SU-DHL-6 (cell line): ENCODE data around the gene PLS1.

Experiments
- H2AFZ ChIP-seq: fragments of 200-600 bp; sonication (generic); 2 replicates; pipeline ENCODE4 v1.6.1; 2014; ENCODE audit warnings: low read depth, mild to moderate bottlenecking, moderate library complexity, mixed read lengths, antibody characterized with exemption, low read length; ENCODE audit not compliant: severe bottlenecking
- H3F3A ChIP-seq: fragments of 200-600 bp; shearing (Covaris generic); 2 replicates; pipeline ENCODE4 v1.6.0; 2016; ENCODE audit warnings: antibody characterized with exemption, mild to moderate bottlenecking; ENCODE audit not compliant: insufficient read depth
- H3K27ac ChIP-seq: fragments of 200-600 bp; sonication (generic); 2 replicates; pipeline ENCODE4 v1.5.1; 2016; ENCODE audit warnings: low read depth, mild to moderate bottlenecking, low read length, moderate library complexity, mixed read lengths
- H3K27me3 ChIP-seq: fragments of 200-600 bp; sonication (generic), shearing (Covaris generic); 2 replicates; pipeline ENCODE4 v1.6.0; 2014; ENCODE audit warnings: mild to moderate bottlenecking, low read length
- H3K36me3 ChIP-seq: fragments of 200-600 bp; sonication (generic); 2 replicates; pipeline ENCODE4 v1.6.1; 2014; ENCODE audit warnings: mild to moderate bottlenecking, low read length, mixed read lengths
- H3K4me2 ChIP-seq: fragments of 300-600, 200-600 bp; shearing (Covaris generic), sonication (generic); 2 replicates; pipeline ENCODE4 v1.6.0; 2014; ENCODE audit warnings: low read length, low read depth, mild to moderate bottlenecking; ENCODE audit not compliant: poor library complexity, severe bottlenecking
- H3K4me3 ChIP-seq: fragments of 200-600 bp; sonication (generic); 2 replicates; pipeline ENCODE4 v1.5.1; 2014; ENCODE audit warnings: antibody characterized with exemption, low read length, mild to moderate bottlenecking, mixed read lengths; ENCODE audit not compliant: insufficient read depth, poor library complexity, severe bottlenecking
- H3K79me2 ChIP-seq: fragments of 200-600 bp; sonication (generic); 2 replicates; pipeline ENCODE4 v1.6.1; 2014; ENCODE audit warnings: mild to moderate bottlenecking, low read length, moderate library complexity; ENCODE audit not compliant: insufficient read depth
- H3K9ac ChIP-seq: fragments of 200-600 bp; sonication (generic); 2 replicates; pipeline ENCODE4 v1.7.0; 2014; ENCODE audit warnings: mild to moderate bottlenecking, low read length
- H3K9me2 ChIP-seq: fragments of 200-600 bp; sonication (generic); replicated peaks from 2 replicates; pipeline ENCODE4 v1.6.1; 2014; ENCODE audit warnings: low read length; ENCODE audit not compliant: insufficient read depth
- H3K9me3 ChIP-seq: fragments of 200-600 bp; sonication (generic); 2 replicates; pipeline ENCODE4 v1.6.1; 2014; ENCODE audit warnings: low read length, mixed read lengths; ENCODE audit not compliant: insufficient read depth
- H4K20me1 ChIP-seq: fragments of 200-600 bp; sonication (generic); 2 replicates; pipeline ENCODE4 v1.6.1; 2014; ENCODE audit warnings: low read depth, mild to moderate bottlenecking, antibody characterized with exemption, low read length, moderate library complexity, mixed read lengths
- EZH2phosphoT487 ChIP-seq: fragments of 200-600 bp; sonication (generic), shearing (Covaris generic); conservative IDR thresholded peaks from 2 replicates; pipeline ENCODE4 v1.6.1; 2018; ENCODE audit warnings: mild to moderate bottlenecking, antibody characterized with exemption, low read length, moderate library complexity, mixed read lengths
- TF ChIP-seq, protein P1 (sequence below): fragments of 200-600 bp; sonication (generic); IDR thresholded peaks from one replicate; pipeline ENCODE4 v1.5.1; 2017; ENCODE audit warnings: antibody characterized with exemption, mild to moderate bottlenecking, low read length, moderate library complexity; ENCODE audit not compliant: insufficient read depth, poor library complexity, severe bottlenecking

Gene PLS1

GRCh38 chr3:142644502-142644901 lies 48.3 kb downstream of the PLS1 start:
- no peaks in the 10 kb centered on the region for H3K36me3 ChIP-seq
- H3K9ac ChIP-seq, result no peak overlapping the region
- no peak overlapping the region for H3K4me2 ChIP-seq
- H3K79me2 ChIP-seq, result 0 out of 2 replicates have a peak, but pooled peaks cover 3% of the 10 kb centered on the region
- H3K9me3 ChIP-seq, result no peaks in the 10 kb centered on the region
- H4K20me1 ChIP-seq, result no peaks in the 10 kb centered on the region
- no peaks in the 10 kb centered on the region for H3F3A ChIP-seq
- H3K4me3 ChIP-seq, result no peak overlapping the region
- H2AFZ ChIP-seq, result no peak overlapping the region
- TF ChIP-seq, protein P1, sequence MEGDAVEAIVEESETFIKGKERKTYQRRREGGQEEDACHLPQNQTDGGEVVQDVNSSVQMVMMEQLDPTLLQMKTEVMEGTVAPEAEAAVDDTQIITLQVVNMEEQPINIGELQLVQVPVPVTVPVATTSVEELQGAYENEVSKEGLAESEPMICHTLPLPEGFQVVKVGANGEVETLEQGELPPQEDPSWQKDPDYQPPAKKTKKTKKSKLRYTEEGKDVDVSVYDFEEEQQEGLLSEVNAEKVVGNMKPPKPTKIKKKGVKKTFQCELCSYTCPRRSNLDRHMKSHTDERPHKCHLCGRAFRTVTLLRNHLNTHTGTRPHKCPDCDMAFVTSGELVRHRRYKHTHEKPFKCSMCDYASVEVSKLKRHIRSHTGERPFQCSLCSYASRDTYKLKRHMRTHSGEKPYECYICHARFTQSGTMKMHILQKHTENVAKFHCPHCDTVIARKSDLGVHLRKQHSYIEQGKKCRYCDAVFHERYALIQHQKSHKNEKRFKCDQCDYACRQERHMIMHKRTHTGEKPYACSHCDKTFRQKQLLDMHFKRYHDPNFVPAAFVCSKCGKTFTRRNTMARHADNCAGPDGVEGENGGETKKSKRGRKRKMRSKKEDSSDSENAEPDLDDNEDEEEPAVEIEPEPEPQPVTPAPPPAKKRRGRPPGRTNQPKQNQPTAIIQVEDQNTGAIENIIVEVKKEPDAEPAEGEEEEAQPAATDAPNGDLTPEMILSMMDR, result no peak
- TF ChIP-seq EZH2phosphoT487, result no peak
- no peaks in the 10 kb centered on the region for H3K27me3 ChIP-seq
- H3K9me2 ChIP-seq, result no peaks in the 10 kb centered on the region
- no peak overlapping the region for H3K27ac ChIP-seq

GRCh38 chr3:142645236-142645793 lies 49.1 kb downstream of the PLS1 start:
- H3F3A ChIP-seq, result no peaks in the 10 kb centered on the region
- no peaks in the 10 kb centered on the region for H3K9me2 ChIP-seq
- H3K27ac ChIP-seq, result no peak overlapping the region
- no peaks in the 10 kb centered on the region for H3K36me3 ChIP-seq
- 0 out of 2 replicates have a peak, but pooled peaks cover 3% of the 10 kb centered on the region for H3K79me2 ChIP-seq
- H4K20me1 ChIP-seq, result no peaks in the 10 kb centered on the region
- H3K9ac ChIP-seq, result no peak overlapping the region
- H3K27me3 ChIP-seq, result no peaks in the 10 kb centered on the region
- no peaks in the 10 kb centered on the region for H3K9me3 ChIP-seq
- no peak overlapping the region for H3K4me3 ChIP-seq
- no peak overlapping the region for H3K4me2 ChIP-seq
- TF ChIP-seq EZH2phosphoT487, result no peak
- TF ChIP-seq, protein P1, result no peak
- H2AFZ ChIP-seq, result no peak overlapping the region

DNA sequence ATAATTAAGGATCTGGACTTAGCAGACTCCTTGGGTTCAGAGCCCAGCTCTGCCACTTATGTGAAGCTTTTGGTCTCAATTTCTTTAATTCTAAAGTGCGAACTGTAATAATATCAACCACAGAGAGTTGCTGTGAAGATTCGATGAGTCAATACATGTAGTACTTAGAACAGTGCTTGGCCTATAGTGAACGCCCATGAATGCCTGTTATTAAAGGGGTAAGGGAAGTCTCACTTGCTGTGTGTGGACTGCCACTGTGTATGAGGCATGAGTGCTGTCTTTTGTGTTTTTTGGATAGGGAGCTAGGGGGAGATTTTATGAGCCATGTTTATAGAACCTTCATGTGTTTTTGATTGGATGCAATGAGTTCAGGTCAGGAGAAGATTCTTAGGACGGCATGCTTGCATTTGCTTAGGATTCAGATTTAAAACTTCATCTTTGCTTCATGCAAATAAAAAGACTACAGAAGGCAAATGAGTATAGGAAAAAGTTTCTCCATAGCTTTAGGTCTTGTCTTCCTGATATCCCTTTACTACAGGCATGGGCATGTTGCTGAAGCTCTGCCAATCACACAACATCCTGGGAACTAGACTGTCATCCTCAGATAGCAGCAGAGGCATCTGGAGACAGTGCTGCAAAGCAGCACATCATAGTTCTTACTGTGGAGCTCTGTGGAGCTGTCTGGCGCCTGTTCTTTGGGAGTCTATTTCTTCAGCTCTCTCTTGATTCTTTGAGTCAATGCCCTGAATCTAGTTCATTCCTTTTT lies 50.0 kb downstream of the PLS1 start:
- Histone ChIP-seq H3K4me2 (no peak overlapping the region), H3K4me3 (no peak overlapping the region), H3F3A (no peaks in the 10 kb centered on the region), H3K27ac (no peak overlapping the region), H3K36me3 (no peaks in the 10 kb centered on the region), H3K27me3 (no peaks in the 10 kb centered on the region), H4K20me1 (no peaks in the 10 kb centered on the region), H2AFZ (no peak overlapping the region), H3K79me2 (0 out of 2 replicates have a peak, but pooled peaks cover 3% of the 10 kb centered on the region), H3K9ac (no peak overlapping the region), H3K9me3 (no peaks in the 10 kb centered on the region), H3K9me2 (no peaks in the 10 kb centered on the region)
- no peak for TF ChIP-seq EZH2phosphoT487
- TF ChIP-seq, protein P1, result no peak
